ENCODE results near the gene SFT2D1.

Gene SFT2D1

DNA sequence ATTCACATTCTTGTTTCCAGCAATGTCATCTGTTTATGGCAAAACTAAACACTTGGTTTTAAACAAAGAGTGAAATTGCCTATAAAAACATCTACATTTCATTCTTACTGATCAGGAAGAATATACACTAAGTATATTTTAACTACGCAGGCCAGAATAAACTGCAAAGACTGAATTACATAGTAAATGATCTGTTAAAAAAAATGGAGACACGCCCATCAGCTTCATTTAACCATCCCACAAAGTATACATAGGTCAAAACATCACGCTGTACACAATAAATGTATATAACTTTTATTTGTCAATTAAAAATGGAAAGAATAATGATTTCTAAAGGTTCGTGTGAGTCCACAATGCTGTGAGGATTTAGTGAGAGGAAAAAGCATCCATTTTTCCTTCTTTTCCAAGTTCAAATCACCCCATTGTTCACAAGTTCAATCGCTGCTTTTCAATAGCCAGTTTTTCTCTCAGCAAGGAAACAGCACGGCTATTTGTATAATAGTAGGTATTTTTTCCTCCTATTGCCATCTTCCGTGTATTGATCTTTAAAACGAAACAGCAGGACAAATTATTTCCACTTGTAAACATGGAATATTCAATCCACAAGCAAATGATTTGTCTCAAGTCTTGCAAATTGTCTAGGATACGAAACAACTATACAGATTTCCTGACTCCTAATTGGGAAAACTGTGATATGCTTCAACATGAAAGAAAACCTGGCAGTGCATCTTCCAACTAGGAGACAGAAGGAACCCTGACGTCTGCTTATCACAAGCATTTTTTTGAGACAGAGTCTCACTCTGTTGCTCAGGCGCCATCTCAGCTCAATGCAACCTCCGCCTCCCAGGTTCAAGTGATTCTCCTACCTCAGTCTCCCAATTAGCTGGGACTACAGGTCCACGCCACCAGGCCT, 10.6 kb downstream of the SFT2D1 start:
- no peak for DNase-seq

DNA sequence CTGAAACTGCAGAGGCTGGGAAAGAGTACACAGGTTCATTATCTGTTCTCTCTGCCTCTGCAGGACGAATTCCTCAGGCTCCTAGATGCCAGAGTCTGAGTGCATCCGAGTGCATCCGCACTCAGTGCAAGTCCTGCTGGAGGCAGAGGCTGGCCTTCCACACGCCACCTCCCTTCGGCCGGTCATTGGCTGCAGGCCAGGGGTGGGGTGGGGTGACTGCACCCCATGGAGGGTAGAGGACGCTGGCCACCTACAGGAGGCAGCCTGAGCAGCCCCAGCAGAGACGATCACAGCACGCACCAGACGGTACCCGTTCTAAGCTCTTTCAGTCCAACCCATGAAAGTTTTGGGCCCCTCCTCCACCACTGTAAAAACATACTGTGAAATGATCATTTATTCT, 11.7 kb downstream of the SFT2D1 start:
- DNase-seq, result no peak

DNA sequence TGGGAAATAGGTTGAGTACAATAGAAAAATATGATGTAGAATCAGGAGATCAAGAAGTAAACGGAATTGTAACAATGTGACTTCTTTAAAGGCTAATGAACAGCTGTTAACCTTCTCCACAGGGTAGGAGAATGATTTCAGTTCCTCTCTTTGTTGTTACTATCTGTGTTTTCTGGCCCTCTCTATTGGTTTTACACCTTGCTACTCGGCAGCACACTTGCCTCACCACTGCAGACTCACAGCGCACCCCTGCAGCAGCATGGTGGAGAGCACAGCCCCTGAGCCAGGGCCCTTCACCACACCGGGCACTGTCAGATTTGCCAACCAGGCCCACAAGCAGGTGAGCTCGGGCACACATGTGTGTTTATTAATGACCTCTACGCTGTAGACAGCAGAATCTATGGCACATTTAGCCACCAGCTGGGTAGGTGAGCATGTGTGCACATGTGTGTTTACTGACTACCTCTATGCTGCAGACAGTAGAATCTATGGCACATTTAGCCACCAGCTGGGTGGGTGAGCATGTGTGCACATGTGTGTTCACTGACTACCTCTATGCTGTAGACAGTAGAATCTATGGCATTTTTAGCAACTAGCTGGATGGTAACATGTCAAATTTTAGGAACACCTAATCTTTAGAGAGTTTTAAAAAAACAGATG, 16.8 kb downstream of the SFT2D1 start:
- DNase-seq, result no peak

DNA sequence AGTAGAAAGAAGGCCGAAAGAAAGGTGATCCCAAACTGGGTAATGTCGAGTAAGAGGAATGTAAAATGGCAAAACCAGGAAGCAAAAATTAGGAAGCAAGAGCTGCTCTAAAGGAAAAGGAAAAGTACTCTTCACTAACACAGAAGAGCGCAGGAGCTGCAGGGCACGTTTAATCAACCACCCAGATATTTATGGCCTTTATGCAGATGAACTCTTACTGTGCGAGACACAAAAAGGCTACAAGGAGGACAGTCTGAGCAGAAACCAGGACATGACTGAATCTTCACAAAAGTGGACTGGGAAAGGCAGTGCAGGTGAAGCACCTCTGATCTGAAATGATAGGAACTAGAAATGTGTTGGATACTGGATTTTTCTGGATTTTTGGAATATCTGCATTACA, 18.9 kb downstream of the SFT2D1 start:
- DNase-seq, result no peak

DNA sequence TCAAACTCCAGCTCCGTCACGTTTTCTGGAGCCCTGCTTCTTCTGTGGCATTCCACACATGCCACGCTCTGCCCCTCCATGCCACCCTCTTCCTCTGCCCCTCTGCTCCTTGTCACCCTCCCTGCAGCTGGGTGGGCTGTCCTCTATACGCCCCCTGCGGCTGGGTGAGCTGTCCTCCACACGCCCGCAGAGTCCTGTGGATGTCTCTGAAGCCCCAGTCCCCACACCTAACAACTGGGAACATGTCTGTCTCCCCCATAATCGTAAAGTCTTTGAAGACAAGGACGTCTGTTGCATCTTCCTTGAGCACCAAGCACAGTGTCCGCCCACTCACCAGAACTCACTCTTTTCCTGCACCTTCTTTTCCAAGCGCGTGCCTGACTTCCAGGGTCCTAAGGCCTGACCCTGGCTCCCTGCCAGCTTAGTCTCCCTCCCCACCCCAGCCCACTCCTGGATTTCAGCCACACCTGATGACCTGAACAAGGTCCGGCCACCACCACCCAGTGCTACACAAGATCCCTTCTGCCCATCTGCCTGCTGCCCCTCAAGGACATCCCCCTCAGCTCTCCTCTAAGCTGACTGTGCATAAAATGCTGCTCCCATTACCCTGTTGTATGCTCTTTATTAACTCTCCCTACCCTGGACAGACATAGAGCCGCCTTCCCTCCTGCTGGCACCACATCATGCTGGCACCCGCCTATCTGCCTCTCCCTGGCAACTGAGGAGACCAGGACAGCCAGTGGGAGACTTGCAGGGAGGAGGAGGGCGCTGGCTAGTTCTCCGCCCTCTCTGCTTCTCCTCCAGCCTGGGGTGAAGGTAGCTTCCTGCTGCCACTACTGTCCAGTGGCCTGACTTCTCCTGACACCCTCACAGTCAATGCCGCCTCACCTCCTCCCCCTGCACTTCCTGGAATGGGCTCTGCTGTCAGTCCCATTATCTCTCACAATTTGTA, 23.4 kb downstream of the SFT2D1 start:
- DNase-seq, result no peak

DNA sequence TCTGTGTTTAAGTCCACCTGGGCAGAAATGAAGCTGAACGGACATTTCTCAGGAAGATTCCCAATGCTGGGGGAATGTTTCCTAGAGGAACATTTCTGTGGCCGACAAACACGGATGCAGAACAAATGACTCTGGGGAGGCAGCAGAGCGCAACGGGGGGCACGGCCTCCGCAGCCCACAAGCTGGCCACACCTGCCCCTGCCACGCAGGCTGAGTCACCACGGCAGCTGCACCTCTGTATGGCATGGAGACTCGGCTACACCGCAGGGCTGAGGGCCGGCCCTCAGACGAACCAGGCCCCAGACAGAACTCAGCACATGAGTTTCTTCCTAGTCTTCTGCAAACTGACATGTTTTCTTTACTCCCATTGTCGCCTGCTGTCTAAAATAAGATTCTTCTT, 24.1 kb downstream of the SFT2D1 start:
- no peak for DNase-seq

DNA sequence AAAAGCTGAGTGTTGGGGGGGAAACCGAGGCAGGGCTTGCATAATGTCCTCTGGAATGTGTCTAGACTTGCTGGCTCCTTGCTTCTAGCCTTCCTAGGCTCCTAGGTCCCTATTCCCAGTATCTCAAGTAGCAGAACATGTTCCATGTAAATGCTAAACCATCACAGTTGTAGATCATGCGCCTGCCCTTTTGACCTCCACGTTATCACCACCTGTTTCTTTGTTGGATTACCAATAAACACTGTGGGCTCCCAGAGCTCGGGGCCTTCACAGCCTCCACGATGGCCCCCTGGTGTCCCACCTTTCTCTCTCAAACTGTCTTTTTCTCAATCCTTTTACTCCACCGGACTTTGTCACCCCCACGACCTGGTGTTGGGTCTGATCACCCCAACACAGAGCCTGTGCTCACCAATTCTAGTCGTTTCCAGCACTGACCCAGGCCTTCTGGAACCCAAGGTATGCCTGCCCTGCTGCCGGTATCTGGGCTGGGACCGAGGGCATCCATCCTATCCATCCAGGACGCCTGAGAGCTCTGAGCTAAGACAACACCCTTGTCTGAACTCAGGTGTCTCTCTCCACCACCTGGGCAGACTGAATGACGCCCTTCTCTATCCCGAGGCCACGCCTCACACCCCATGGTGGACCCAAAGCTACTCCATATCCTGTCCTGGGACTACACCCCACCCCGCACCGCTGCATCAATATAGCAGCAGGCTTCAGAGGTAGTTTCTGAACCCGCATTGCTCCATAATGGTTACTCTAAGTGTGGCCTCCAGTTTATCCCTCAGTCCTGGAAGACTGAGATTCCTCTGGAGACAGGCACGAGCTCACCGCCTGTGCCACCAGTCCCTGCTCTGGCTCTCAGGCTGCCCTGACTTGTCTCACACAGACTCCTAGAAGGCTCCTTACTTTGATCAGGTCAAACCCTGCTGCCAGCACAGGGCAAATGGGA, 24.8 kb downstream of the SFT2D1 start:
- no peak for DNase-seq

DNA sequence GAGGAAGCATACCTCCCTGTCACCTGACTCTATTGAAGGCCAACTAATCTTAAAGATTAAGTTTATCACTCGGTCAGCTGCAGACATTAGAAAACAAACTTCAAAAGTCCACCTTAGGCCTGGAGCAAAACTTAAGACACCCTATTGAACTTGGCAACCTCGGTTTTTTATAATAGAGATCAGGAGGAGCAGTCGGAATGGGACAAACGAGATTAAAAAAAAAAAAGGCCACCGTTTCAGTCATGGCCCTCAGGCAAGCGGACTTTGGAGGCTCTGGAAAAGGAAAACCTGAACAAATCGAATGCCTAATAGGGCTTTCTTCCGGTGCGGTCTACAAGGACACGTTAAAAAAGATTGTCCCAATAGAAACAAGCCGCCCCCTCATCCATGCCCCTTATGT, 26.9 kb downstream of the SFT2D1 start:
- DNase-seq, result no peak

DNA sequence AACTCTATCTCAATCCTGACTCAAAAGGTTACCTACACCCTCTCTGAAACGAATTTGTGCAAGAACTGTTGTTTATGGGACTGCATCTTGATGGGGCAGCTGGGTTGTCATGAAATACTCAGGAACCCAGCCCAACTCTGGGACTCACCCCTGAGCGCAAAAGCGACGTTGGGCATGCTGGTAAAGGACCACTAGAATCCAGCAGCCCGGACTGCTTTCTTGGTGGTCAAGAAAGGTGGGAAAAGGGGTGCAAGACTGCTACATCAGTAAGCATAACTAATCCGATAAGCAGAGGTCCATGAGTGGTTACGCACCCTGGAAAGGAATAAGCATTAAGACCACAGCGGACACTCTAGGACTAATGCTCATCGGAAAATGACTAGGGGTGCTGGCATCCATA, 27.9 kb downstream of the SFT2D1 start:
- DNase-seq, result no peak

DNA sequence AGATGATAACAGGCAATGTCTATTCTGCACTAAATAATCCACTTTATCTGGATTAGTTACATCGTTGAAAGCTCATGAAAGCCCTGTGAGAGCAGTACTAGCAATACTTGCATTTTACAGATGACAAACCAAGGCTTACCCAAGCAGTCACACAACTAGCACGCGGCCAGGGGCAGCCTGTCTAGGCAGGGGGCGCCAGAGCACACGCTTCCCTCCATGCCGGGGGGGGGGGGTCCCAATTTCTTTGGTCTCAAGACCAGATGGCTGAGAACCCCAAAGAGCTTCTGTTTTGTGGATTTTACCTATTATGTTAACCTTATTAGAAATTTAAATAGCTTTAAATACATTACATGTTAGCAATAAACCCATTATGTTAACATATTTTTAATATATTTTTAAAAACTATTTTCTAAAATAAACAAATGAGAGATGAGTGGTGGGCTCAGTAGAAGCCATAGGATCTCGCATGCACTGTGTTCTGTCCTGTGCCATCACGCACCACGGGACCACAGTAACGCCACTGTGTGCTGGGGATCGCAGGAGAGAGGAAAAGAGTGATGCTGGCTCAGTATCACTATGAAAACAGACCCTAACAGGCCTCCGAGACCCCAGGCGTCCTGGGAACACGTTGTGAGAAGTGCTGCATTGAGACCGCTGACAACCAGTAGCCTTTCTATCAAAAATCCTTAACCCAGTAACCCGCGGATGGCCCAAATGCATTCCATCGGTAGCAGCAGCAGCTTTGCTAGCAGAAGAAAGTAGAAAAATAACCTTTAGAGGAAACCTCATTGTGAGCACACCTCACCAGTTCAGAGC, 28.9 kb downstream of the SFT2D1 start:
- no peak for DNase-seq

DNA sequence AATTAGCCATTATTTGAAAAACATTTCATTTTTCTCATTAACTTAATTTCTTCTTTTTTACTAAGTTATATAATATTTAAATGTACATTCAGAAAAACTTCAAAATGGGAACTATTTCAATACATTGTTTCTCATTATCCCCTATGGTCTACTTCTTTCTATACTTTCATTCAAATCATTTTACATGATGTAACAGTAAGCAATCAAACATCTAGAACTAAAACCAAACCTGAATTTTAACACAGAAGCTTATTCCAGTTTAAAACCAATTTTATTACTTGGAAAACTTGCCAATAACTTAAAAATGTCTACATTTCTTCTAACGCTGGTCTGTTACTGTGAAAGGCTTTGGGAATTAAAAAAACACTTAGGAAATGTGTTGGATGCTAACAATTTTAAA, 29.5 kb downstream of the SFT2D1 start:
- no peak for DNase-seq

DNA sequence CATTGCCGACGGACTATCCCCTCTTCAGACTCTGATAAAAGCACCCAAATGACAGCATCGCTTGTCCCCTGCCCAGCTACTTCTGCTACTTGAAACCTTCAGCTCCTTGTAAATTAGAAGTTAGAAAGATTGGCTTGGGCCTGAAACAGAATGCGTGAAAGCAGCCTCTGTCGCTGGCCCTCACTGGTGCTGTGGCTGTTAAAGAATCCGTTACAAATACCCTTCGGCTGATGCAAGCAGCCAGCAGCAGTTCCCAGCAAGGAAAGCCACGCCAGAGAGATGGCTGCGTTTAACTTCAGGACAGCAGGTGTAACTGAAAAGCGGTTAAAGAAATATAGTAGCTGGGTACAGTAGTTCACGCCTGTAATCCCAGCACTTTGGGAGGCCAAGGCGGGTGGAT, 31.7 kb downstream of the SFT2D1 start:
- no peak for DNase-seq

DNA sequence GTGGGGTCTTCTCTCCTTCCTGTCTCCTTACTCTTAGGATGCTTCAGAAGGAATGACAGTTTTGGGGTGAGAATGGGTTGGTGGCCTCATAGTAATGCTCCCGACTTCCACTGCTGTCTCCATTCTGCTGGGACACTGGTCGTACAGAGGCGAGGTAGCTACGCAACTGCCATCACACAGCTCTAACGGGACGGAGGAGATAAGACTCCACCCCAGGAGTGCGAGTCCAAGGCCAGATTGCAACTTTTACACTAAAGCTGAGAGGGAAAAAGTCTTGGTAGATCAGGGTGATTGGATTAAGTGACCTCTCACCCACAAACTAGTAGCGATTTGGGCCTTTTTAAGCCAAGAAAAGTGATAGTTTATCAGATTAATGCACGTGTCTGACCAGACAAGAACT, 32.4 kb downstream of the SFT2D1 start:
- DNase-seq, result no peak

DNA sequence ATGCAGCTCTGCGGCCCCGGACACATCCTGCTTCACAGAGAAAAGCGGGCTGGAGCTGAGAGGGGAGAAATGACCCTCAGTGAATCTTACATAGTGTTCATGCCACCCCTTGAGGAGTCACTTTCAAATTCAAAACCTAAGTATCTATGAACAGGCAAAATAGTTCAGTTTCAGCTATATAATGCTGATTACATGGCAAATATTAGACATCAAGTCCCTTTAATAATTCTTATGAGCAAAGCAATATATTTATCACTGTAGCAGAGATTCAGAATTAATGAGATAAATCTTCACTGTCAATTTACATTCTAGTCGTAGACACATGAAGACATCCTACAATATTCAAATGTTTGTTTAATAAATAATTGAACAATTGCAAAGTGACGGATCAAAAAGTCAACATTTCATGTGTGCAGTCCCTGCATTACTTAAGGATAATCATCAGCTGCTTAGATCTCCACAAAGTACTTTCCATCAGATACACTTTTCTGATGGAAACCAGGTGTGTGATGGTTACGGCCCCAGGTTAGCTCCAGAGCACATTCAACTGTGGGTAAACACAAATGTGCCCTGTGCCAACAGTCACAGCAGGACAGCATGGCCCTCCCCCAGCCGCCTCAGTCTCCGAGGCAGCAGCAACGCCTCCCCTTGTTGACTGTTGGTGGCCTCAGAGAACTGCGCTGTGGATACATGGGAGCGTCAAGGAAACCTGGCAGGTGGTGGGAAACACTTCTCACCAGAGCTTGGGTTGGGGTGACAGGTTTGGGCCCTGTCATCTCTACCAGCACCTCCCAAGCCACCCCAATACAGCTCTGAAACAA, 33.4 kb downstream of the SFT2D1 start:
- no peak for DNase-seq

DNA sequence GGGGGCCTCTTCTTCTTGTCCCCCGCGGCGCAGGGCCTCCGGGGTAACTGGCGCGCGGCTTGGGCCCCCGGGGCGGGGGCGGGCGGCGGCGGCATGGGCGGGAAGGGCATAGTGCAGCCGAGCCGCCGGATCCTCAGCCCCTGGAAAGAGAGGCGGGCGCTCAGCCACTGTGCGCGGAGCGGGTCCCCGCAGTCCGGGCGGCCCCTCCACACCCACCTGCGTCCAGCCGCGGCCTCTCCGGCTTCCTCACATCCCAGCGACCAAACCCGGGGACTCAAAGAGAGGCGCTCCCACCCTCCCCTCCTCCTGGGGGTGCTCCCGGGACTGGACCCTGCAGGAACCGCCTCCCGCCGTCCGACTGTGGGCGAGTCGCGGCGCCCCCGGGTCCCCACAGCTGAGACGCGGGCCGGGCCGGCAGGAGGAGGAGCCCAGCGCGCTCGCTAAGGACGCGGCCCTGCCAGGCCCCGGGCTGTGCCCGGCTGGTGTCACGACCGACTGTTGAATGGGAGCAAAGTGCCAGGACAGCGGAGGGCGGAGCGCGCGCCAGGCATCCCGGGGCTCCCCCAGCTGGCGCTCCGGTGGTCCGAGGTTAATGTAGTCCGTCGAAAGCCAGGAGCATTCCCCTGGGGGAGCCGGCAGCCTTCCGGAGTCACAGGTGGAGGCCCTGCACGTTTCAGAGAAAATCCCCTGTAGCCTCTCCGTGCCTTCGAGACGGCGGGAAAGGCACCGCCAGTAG, 34.1 kb downstream of the SFT2D1 start, which contains the start of gene PRR18:
TSS of gene PRR18 (minus strand) at position 360 of the 736 bp plus-strand sequence. CDS start at position 110, 250 bp downstream.
- DNase-seq, result no peak

DNA sequence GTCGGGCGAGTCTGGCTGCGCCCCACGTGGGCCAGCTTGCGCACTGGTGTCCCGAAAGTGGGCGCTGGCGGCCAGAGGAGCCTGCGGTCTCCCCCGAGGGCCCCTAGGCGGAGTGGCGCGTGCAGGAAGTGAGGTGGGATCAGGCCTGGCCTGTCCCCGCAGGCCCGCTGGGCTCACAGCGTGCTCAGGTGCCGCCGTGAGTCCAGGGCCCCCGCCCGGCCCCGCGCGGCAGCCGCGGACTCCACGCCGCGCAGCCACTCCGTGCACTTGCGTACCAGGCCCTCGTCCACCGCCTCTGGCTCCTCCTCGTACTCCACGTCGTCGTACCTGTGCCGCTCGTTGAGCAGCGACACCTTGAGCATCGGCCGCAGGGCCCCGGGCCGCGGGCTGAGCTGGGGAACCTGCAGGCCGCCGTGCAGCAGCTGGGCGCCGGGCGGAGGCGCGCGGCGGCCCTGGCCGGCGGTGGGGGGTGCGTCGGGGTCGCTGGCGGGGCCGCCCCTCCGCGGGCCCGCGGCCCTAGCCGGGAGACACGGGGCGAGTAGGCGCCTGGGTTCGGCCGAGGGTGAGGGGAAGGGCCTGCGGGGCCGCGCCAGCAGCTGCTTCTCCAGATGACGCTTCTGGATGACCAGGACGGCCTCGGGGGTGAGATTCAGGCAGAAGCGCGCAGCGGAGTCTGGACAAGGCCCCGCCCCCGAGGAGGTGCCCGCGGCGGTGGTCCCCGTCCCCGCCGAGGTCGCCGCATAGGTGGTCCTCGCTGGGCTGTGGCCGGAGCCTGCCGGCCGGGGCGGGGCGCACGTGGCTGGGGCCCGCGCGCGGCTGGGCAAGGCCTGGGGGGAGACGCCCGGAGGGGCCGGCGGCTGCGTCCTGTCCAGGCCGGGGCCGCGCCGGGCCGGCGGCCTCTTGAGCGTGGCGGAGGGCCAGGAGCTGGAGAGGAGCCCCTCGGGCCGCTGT, 35.0 kb downstream of the SFT2D1 start:
- DNase-seq, result no peak

DNA sequence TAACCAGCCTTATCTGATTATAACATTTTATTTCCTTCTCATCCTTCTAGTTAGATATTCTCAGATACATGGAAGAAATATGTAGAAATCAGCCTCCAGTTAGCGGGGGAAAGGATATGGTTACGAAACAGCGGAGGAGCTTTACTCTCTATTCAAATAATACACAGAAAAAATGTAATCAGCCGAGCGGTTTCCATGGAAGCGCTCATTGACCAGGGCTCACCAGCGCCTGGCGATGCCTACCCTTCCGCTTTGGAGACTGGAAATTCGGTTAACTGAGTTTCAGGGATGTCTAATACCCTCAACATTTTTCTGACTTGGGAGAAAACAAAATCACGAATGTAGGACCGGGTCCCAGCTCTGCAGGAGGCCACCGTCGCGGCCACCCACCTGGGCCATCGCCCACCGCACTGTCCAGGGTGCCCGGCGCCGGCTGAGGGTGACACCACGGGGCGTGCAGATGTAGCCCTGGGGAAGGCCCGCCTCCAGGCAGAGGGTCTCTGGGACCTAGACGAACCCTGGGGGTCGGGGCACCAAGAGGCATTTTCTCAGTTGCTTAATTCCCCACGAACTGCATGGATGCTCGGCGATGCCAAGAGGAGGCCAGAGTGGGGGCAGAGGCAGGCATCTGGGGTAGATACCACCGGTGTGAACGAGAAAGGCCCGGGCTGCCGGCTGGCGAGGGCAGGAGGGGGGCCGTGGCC, 35.8 kb downstream of the SFT2D1 start:
- DNase-seq, result no peak
